Ecto neural progenitor cell (in vitro differentiated cells): ENCODE measurements around the gene NPM3.

Source experiments
- DNase-seq: peaks from one replicate; pipeline ENCODE4 v3.0.0-alpha.2; 2018; ENCODE audit warnings: low spot score

The NPM3 gene

DNA sequence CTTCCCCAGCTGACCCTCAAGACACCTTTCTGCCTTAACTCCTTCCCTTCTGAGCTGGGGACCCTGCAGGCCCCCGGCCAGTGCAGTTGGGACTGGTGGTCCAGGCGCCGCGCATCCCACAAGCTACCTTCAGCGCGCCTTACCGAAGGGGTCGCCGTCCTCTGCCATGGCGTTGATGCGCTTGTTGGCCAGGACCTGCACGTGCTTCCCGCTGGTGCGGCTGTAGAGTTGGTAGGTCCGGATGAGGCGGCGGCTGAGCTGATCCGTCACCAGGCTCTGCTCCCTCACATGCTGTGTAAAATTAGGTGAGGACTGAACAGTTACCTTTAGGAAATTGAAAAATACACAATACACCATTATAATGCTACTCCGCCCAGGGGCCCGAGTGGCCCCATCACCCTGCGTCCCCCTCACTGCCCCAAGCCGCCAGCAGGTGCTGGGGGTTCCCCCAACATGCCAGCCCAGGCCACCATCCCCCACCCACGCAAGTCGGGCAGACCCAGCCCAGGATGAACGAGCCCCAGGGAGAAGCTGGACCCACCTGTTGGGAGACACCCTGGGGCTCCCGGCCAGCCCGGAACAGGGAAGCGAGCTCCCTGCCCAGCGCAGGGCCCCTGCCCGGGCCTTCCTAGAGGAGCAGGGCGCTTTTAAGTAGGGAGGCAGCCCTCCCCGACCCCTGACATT is 8.5 kb downstream of the NPM3 start:
- DNase-seq = peak; percentile 69

DNA sequence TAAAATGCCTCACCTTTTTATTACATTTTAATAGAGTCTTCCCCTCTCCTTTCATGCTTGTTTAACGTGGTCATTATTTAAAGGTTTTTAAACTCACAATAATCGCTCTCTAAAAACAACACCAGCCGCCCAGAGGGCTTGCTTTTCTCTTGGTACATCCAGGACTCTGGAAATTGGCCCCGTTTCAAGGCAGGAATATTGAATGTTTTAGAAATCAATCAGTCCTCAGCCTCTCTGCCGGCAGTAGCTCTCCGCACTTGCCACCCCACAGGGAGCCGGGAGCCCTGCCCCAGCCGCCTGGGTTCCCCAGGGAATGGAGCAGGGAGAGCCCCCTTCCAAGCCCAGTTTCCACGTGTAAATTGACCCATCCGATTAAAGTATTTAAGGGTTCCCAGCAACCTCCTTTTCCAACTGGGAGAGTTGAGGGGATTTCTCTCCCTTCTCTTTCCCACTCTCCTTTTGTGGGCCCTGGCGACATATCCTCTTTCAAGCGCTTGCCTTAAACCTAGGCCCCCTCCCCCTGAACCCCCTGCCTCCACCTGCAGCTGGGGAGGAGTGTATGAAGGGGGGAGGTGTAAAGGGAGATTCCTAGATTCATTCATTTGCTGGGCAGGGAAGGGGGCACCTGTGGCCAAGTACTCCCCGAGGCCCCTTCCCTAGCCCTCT is 9.2 kb downstream of the NPM3 start:
- no peak for DNase-seq

DNA sequence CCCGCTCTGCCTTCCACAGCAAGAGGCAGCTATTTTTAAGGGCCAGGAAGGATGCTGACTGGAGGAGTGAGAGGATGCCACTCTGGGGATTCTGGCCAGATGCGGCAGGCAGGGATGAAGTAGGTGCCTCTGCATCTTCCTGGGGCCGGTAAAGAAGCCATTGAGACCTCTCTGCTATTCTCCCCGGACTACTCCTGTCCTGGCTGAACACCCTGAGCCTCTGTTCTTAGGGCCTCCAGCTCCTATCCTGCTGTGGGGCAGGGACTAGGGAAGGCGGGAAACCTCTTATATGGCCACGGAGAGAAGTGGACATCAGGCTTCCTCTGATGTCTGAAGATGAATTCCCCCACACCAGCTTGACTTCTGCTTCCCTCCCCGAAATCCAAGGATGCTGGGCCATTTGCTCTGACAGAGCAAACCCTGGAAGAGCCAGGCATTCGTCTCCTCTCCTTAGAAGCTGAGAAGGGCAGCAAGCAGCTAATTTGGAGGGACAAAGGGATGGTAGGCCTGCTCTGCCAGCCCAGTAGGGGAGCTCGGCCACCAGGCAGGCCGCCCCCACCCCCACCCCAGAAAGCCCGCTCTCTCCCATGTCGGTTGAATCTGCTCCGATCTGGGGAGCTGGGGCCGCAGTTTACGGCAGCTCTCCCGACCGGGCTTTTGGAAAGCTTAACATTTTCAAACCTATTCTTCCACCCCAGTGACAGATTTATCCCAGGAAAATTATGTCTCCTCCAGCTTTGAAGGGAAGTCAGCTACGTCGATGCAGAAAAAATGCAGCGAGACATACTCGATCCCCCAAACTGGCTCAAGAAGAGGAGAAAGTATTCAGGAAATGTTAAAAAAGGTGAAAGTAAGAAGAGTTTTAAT is 10.1 kb downstream of the NPM3 start:
- DNase-seq = peak; percentile 55

GRCh38 chr10:101772017-101772894 is 11.0 kb downstream of the NPM3 start:
- DNase-seq = no peak

DNA sequence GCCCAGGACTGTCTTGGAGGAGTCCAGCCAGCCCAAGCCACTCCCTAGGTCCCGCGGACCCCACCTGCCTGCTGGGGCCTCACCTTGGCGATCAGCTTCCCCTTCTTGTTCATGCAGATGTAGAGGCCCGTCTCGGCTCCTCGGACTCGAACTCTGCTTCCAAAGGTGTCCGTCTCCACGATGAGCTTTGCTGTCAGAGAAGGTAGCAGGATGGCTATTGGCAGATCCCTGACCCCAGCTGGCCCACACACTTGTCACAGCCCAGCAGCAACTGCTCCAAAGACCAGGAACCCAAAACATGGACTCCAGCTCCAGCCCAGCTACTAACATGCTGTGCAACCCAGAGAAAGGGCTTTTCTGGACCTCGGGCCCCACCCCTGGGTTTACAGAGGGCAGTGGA is 11.9 kb downstream of the NPM3 start:
- DNase-seq = no peak

GRCh38 chr10:101770331-101771215 is 12.7 kb downstream of the NPM3 start:
- DNase-seq = no peak

GRCh38 chr10:101769541-101770180 is 13.6 kb downstream of the NPM3 start:
- DNase-seq = no peak

DNA sequence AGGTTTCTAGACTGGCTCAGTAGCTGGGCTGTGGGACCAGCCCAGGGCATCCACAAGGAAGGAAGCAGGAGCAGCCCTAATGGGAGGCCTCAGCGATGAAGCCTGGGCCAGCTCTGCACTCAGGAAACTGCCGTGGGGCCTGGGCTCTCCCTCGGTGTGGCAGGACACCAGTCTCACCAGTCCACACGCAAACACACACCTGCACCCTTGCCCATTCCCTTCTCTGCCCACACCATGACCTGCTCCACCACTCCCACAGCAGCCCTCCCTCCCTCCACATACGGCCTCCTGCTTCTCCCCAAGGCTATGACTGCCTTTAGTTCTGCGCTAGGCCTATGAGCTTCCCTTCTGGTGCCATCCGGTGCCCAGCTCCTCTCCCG is 14.5 kb downstream of the NPM3 start:
- DNase-seq = no peak

DNA sequence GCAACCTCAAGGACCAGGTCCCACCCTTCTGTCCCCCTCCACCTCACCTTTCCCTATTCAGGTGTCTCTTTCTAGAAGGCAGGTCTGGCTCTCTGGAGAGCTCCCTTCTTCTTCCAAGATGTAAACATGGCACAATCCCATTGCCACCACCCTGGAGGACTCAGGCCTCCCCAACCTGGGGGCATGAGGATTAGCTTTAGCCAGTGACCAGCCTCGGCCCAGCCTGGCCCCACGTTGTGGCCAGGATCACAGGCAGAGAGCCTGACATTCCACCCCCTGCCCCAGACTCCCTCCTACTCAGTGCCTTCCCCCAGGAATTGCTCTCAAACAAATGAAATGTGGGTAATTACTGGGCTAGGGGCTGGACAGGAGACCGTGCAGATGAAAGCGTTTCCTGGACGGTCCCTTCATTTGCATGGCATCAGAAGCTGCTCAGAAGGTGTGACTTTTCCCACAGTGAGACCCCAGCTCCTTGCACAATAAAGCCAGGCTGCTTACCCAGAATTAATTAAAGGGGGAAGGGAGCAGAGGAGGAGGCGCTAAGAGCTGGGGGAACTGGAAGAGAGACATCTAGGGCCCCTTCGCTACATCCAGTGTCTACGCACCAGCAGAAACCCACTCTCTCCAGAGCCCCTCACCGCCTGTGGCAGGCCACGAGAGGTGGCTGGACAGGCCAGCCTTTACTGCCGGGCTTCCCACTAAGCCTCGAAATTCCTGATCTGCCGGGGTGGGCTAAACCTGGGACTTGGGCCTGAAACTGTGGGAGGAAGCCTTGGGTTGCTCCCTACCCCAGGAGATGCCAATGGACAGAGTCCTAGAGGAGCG is 15.1 kb downstream of the NPM3 start:
- DNase-seq = no peak

DNA sequence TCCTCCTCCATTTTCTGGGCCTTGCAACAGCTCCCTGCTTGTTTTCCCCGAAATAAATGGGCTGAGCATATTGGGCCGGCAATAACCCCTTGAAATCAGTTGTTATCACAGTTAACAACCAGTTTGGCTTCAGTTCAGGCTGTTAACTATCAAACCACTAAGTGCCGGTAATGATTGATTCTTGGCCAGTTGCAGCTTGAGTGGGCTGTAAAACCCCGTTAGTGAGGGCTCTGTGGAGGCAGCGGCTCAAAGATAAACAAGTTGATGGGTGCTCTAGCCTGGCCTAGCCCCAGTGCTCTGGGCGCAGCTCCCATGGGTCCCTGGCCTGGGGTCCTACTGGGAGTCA is 15.7 kb downstream of the NPM3 start:
- DNase-seq = no peak

DNA sequence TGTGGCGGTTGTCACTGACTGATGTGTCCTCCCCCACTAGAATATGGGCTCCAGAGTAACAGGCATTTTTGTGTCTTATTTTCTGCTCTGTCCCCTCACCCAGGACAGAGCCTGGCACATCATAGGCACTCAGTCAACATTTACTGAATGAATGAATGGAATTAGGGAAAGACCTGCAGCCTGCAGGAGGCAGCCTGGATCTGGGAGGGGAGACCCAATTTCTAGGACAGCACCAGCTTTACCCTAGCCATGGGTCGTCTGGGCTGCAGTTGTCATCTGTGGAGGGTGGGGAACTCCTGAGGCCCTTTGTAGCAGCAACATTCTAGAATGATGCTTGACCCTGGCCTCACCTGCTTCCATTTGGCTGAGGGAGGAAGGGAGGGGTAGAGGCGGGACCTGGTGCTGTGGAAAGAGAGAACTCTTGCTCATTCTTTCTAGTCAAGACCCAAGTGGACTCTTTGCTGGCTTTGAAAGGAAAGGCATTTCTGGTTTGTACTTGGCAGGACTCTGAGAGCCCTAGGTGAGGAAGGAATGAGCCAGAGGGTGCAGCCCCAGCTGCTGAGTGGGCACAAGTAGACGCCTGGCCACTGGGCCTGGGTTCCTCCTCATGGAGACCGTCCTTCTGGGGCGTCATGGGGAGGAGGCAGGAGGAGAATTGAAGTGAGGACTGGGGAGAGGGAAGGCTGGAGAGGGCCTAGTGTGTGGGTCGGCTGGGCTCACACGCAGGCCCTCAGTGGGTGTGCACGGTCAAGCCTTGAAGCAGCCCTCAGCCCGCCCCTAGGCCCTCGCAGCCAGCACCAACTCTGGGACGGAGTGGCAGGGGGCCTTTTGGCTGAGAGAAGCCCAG is 16.3 kb downstream of the NPM3 start:
- no peak for DNase-seq

- DNase-seq = no peak
Measured at GRCh38 chr10:101766306-101766705, 16.9 kb downstream of the NPM3 start.

DNA sequence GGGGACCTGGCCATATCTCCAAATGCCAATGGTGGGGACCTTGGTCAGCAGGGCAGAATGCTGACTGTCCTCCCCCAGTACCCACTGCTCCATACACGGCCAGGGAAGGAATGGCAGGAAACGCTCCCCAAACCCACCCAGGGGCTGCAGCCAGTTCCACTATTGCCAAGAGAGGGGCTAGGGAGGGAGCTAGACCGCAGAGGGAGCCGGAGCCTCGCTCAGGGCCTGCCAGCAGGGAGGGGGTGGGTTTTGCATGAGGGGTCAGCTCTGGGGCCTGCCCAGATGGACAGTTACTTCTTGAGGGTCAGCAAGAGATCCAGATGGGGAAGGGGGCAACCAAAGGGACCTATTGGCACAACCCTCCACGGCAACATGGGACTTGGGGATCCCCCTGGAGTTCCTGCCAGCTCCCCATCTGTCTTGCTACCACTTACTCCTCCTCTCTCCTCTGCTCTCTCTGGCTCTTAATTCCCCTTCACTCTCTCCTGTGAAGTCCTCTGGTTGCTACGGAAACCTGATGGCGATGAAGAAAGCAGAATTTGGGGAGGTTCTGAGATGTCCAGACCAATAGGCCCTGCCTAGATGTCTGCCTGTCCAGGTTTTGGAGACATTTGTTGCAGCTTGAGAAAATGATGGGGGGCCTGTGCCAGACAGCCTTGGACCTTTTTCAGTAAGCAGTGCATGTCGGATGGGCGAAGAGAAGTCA is 20.0 kb downstream of the NPM3 start:
- no peak for DNase-seq

DNA sequence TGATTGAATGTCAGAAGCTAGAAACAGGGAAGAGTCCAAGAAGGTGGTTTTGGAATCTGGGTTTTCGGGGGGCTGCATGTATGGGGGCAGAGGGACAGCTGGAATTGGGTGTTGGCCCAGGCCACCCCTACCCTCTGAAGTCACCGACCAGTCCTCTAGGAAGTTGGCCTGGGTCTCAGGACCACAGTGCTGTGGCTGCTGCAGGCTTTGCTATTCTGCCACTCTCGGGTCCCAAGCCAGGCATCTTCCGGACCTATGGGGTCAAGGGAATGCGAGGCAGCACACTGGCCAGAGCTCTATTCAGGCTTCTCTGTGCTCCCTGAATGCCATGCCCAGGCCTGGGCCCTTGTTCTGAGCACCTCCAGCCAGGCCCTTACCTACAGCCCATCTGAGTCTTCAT is 20.5 kb downstream of the NPM3 start:
- DNase-seq = no peak

DNA sequence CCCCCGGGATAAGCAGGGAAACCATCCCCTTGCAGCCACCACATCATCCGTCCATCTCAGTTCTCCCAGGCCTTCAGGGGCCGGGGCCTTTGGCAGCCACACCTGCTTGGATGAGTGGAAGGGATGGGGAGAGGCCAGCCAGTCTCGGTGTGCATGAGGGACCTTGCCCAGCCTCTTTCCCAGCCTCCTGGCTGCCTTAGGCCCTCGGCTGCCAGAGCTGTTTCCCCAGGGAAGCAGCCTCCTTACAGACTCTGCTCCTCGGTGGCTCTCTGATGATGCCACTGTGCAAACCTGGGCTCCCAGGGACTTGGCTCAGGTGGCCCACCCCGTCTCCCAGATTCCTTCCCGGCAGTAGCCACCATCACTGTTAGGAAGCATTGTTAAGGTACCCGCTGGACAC is 22.0 kb downstream of the NPM3 start:
- no peak for DNase-seq

GRCh38 chr10:101760510-101760909 is 22.7 kb downstream of the NPM3 start:
- DNase-seq = no peak

- no peak for DNase-seq
Measured at GRCh38 chr10:101759309-101760247, 23.7 kb downstream of the NPM3 start.
